Brain microvascular endothelial cell (primary cell): ENCODE results near the gene PIWIL4.

Experiments used
- DNase-seq: peaks from one replicate; pipeline ENCODE4 v3.0.0-alpha.2; 2020
- H3K27ac ChIP-seq: fragments of 250-450 bp; sonication (Bioruptor Pico); 2 replicates; pipeline ENCODE4 v1.5.1; 2020; ENCODE audit warnings: mild to moderate bottlenecking, moderate library complexity
- H3K27me3 ChIP-seq: fragments of 250-450 bp; sonication (Bioruptor Pico); replicated peaks from 2 replicates; pipeline ENCODE4 v1.5.1; 2020; ENCODE audit warnings: mild to moderate bottlenecking
- H3K36me3 ChIP-seq: fragments of 250-450 bp; sonication (Bioruptor Pico); replicated peaks from 2 replicates; pipeline ENCODE4 v1.5.1; 2020; ENCODE audit warnings: mild to moderate bottlenecking
- H3K4me3 ChIP-seq: 2 replicates; pipeline ENCODE4 v1.5.1; 2011; ENCODE audit warnings: low read depth, mild to moderate bottlenecking, control low read depth, low read length, moderate library complexity
- in situ Hi-C: cut with HindIII; loops from 2 replicates; pipeline ENCODE4 v1.10.0; 2017; ENCODE audit warnings: low sequenced_read_pairs, low pct_ligation_motif_present
- TF ChIP-seq, protein P1 (sequence below): IDR thresholded peaks from 2 replicates; pipeline ENCODE4 v1.5.1; 2011; ENCODE audit warnings: low read depth, mild to moderate bottlenecking, moderate library complexity, low read length, control low read depth, inconsistent platforms; ENCODE audit errors: missing control alignments

Gene PIWIL4

DNA sequence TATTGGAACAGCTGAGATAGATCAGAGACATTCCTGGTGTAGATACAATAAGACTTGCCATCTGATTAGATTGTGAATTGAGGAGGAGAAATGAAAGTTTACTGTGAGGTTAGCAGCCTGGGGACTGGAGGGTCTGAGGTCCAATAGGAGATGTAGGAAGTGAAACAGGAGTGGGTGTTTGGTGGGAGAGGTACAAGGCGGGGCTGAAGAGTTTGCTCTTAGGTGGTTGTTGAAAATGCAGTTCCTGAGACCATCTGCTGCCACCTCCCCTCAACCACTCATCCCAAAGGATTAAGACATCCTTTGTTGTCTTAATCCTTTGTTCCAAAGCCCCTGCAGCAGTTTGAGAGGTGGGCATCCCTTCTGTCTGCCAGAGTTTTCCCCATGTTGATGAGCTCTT, 14.8 kb downstream of the PIWIL4 start:
- DNase-seq: no peak
- in situ Hi-C loops: no loop called here
- H3K27ac ChIP-seq: no peak overlapping the region

DNA sequence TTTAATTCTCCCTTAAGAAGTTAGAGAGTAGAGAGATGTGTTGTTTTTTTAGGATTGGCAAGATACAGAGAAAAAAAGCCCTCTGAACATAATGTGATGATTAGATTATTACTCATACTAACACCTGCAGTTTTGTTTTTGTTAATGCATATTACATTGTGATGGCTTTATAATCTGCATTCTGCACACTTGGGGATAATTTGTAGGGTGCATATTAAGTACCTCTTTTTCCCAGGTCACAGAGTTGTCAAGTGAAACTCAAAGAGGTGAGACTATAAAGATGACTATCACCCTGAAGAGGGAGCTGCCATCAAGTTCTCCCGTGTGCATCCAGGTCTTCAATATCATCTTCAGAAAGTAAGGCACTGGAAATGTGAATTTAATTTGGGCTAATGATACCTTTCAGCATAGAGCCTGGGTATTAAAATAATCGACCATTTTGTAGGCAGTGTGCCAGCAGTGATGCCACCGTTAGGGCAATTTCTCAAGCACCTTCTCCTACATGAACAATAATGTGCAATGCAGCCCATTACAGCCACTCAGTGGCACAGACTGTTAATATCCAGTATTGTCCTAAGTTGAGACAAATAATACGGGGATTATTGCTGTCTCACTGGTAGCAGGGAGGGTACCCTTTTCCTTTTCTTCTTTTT, 16.2 kb downstream of the PIWIL4 start:
- Histone ChIP-seq H3K27me3 (no peaks in the 10 kb centered on the region), H3K4me3 (no peak overlapping the region), H3K36me3 (no peaks in the 10 kb centered on the region), H3K27ac (no peak overlapping the region)
- DNase-seq: no peak
- in situ Hi-C loops: no loop called here
- TF ChIP-seq, protein P1, sequence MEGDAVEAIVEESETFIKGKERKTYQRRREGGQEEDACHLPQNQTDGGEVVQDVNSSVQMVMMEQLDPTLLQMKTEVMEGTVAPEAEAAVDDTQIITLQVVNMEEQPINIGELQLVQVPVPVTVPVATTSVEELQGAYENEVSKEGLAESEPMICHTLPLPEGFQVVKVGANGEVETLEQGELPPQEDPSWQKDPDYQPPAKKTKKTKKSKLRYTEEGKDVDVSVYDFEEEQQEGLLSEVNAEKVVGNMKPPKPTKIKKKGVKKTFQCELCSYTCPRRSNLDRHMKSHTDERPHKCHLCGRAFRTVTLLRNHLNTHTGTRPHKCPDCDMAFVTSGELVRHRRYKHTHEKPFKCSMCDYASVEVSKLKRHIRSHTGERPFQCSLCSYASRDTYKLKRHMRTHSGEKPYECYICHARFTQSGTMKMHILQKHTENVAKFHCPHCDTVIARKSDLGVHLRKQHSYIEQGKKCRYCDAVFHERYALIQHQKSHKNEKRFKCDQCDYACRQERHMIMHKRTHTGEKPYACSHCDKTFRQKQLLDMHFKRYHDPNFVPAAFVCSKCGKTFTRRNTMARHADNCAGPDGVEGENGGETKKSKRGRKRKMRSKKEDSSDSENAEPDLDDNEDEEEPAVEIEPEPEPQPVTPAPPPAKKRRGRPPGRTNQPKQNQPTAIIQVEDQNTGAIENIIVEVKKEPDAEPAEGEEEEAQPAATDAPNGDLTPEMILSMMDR: no peak

More for the DNA sequence above, 14.8 kb downstream of the PIWIL4 start:
- TF ChIP-seq, protein P1: no peak
- Histone ChIP-seq H3K4me3 (no peak overlapping the region), H3K27me3 (no peaks in the 10 kb centered on the region), H3K36me3 (no peaks in the 10 kb centered on the region)

DNA sequence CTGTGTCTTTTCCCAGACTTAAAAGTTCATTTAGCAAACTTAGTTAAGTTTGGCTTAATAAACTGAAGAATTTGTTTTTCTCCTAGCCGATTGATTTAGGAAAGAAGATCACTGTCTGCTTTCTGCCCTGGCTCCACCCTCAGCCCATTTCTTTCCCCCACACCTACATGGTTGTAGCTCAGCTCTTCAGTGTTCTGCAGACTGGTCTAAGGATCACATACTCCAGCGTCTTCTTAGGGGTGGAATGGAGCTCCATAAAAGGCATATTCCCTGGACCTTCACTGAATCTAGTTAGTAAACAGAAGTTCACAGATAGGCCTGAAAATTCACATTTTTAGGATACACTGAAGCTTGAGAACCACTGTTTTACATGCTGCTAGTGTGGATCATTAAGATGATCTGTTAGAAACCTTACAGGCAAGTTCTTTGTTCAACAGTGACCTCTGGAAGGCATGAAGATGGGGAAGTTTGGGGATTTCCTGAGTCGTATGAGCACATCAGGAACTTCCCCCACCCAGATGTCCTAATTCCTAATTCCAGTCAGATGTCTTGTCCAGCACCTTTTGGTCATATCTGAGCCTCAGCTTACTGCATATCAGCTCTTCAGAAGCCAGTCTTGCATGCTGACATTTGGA, 16.8 kb downstream of the PIWIL4 start:
- H3K27ac ChIP-seq: no peak overlapping the region
- H3K27me3 ChIP-seq: no peaks in the 10 kb centered on the region
- DNase-seq: no peak
- TF ChIP-seq, protein P1: no peak
- H3K36me3 ChIP-seq: no peaks in the 10 kb centered on the region
- in situ Hi-C loops: no loop called here
- H3K4me3 ChIP-seq: no peak overlapping the region

DNA sequence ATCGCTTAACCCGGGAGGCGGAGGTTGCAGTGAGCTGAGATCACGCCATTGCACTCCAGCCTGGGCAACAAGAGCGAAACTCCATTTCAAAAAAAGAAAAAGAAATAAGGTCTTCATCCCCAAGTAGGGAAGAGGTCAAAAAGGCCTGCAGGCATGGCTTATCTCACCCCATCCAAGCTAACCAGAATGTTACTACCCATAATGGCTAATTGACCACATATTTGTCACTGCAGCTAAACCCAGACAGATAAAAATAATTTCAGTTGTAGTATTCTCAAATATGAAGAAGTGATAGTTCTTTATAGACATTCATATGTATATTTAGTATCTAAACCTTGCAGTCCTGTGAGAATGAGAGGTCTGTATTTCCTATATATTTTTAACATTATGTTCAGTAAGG, 17.8 kb downstream of the PIWIL4 start:
- H3K27me3 ChIP-seq: no peaks in the 10 kb centered on the region
- no peaks in the 10 kb centered on the region for H3K36me3 ChIP-seq
- TF ChIP-seq, protein P1: no peak
- in situ Hi-C loops: no loop called here
- no peak overlapping the region for H3K27ac ChIP-seq
- no peak for DNase-seq
- no peak overlapping the region for H3K4me3 ChIP-seq

DNA sequence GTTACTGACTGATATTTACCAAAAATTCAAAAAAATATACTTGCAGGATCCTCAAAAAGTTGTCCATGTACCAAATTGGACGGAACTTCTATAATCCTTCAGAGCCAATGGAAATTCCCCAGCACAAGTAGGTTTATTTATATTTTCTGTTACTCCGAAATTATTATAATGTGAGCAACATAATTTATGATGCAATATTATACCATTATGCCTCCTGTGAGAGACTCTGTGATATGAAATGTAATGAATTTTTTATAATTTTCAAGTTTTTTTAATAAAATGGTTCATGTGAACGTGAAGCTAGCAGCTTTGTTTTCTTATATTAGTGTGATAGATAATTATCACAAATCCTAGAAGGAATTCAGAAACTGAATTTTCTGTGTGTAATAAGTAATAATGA, 18.2 kb downstream of the PIWIL4 start:
- DNase-seq: no peak
- Histone ChIP-seq H3K36me3 (no peaks in the 10 kb centered on the region), H3K27ac (no peak overlapping the region), H3K4me3 (no peak overlapping the region), H3K27me3 (no peaks in the 10 kb centered on the region)
- in situ Hi-C loops: no loop called here
- TF ChIP-seq, protein P1: no peak
